ENCODE results near the gene ADCY4.

Gene ADCY4

GRCh38 chr14:24347134-24347533 lies 12.3 kb upstream of the ADCY4 start:
- TF ChIP-seq SPI1 (IDR thresholded peaks at IDR 0.05; ENCODE audit: borderline replicate concordance, low read depth) (no peak), CTCF (IDR thresholded peaks at IDR 0.05; ENCODE audit: insufficient read depth, low read length) (no peak), POLR2AphosphoS5 (IDR thresholded peaks at IDR 0.05; ENCODE audit: low read depth) (no peak), GABPA (IDR thresholded peaks at IDR 0.05; ENCODE audit: low read depth) (no peak), REST (IDR thresholded peaks at IDR 0.05; ENCODE audit: insufficient replicate concordance, low read depth) (no peak)
- H3K27ac ChIP-seq (replicated peaks): no peak overlapping the region
- no peak for DNase-seq (ENCODE audit: low read depth in 1 of 2, low spot score in 1 of 2)
- H3K27me3 ChIP-seq (ENCODE audit: insufficient read depth, poor library complexity, severe bottlenecking): no peaks in the 10 kb centered on the region
- H3K4me3 ChIP-seq (replicated peaks; ENCODE audit: insufficient read depth, low read length): no peak overlapping the region

GRCh38 chr14:24343795-24344660 lies 9.2 kb upstream of the ADCY4 start:
- DNase-seq (ENCODE audit: low read depth in 1 of 2, low spot score in 1 of 2): no peak
- TF ChIP-seq CTCF (IDR thresholded peaks at IDR 0.05; ENCODE audit: insufficient read depth, low read length): no peak
- no peak overlapping the region for H3K27ac ChIP-seq (replicated peaks)
- H3K4me3 ChIP-seq (replicated peaks; ENCODE audit: insufficient read depth, low read length): no peak overlapping the region
- H3K27me3 ChIP-seq (ENCODE audit: insufficient read depth, poor library complexity, severe bottlenecking): no peaks in the 10 kb centered on the region

- DNase-seq (ENCODE audit: low read depth in 1 of 2, low spot score in 1 of 2): no peak
- Histone ChIP-seq H3K27me3 (ENCODE audit: insufficient read depth, poor library complexity, severe bottlenecking) (no peaks in the 10 kb centered on the region), H3K27ac (replicated peaks) (no peak overlapping the region), H3K4me3 (replicated peaks; ENCODE audit: insufficient read depth, low read length) (no peak overlapping the region)
- no peak for TF ChIP-seq REST (IDR thresholded peaks at IDR 0.05; ENCODE audit: insufficient replicate concordance, low read depth)
- TF ChIP-seq GABPA (IDR thresholded peaks at IDR 0.05; ENCODE audit: low read depth): no peak
- TF ChIP-seq POLR2AphosphoS5 (IDR thresholded peaks at IDR 0.05; ENCODE audit: low read depth): no peak
- no peak for TF ChIP-seq CTCF (IDR thresholded peaks at IDR 0.05; ENCODE audit: insufficient read depth, low read length)
- TF ChIP-seq SPI1 (IDR thresholded peaks at IDR 0.05; ENCODE audit: borderline replicate concordance, low read depth): no peak
Measured at GRCh38 chr14:24342889-24343288, 8.0 kb upstream of the ADCY4 start.

DNA sequence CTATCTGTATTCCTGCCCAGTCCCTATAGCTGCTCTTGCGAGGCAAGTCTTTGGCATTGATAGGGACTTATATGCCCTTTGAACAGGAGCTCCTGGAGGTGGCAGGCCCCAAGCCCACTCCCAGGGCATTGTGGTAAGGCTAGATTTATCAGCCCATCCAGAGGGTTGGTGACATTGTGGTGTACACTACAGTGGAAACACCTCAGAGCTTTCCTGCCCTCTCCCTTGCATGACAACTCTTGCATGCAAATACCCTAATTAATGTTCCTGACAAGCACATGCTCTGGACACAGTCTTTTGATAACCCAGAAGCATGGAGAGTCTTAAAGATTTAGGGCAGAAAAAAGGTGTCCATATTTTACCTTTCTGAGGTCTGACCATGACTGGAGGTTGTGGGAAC lies 5.7 kb upstream of the ADCY4 start:
- DNase-seq (ENCODE audit: low read depth in 1 of 2, low spot score in 1 of 2): no peak

More for the DNA sequence above, 5.7 kb upstream of the ADCY4 start:
- Histone ChIP-seq H3K4me3 (replicated peaks; ENCODE audit: insufficient read depth, low read length) (no peak overlapping the region), H3K27ac (replicated peaks) (no peak overlapping the region), H3K27me3 (ENCODE audit: insufficient read depth, poor library complexity, severe bottlenecking) (no peaks in the 10 kb centered on the region)
- TF ChIP-seq REST (IDR thresholded peaks at IDR 0.05; ENCODE audit: insufficient replicate concordance, low read depth) (no peak), POLR2AphosphoS5 (IDR thresholded peaks at IDR 0.05; ENCODE audit: low read depth) (no peak), CTCF (IDR thresholded peaks at IDR 0.05; ENCODE audit: insufficient read depth, low read length) (no peak), SPI1 (IDR thresholded peaks at IDR 0.05; ENCODE audit: borderline replicate concordance, low read depth) (no peak), GABPA (IDR thresholded peaks at IDR 0.05; ENCODE audit: low read depth) (no peak)

Measured in HL-60 (cell line).